Omental fat pad (tissue), 4 donors: ENCODE measurements around the gene EPHA2. TPM values are rescaled to one million over a fixed set of nuclear protein-coding genes. Genes with fewer than 3 reads are reported as not detected.

Experiments used
- ATAC-seq: fragments of 150-250 bp; one replicate; pipeline ENCODE4 v1.9.1; 2016; ENCODE audit warnings: mild to moderate bottlenecking, moderate library complexity; ENCODE audit not compliant: low FRiP score
- DNase-seq: peaks from one replicate; pipeline ENCODE4 v3.0.0-alpha.2; 2019; ENCODE audit warnings: low spot score
- total RNA-seq, 4 donors: library from RNA; depleted of rRNA; stranded (reverse); fragments of >200 nt; gene quantifications; one replicate each; pipeline ENCODE4 v1.1.0, GENCODE V29; 2016
- TF ChIP-seq, protein P1 (sequence below), 3 donors: fragments of 450-650 bp; IDR thresholded peaks; one replicate each; pipeline ENCODE4 v1.5.1; 2016 to 2017; ENCODE audit warnings: antibody characterized with exemption in 3 of 3, mild to moderate bottlenecking in 3 of 3, moderate library complexity in 2 of 3

The EPHA2 gene
- total RNA-seq, 4 donors from 2014 or later: 15.3 to 41.8 (median 28.6) TPM

DNA sequence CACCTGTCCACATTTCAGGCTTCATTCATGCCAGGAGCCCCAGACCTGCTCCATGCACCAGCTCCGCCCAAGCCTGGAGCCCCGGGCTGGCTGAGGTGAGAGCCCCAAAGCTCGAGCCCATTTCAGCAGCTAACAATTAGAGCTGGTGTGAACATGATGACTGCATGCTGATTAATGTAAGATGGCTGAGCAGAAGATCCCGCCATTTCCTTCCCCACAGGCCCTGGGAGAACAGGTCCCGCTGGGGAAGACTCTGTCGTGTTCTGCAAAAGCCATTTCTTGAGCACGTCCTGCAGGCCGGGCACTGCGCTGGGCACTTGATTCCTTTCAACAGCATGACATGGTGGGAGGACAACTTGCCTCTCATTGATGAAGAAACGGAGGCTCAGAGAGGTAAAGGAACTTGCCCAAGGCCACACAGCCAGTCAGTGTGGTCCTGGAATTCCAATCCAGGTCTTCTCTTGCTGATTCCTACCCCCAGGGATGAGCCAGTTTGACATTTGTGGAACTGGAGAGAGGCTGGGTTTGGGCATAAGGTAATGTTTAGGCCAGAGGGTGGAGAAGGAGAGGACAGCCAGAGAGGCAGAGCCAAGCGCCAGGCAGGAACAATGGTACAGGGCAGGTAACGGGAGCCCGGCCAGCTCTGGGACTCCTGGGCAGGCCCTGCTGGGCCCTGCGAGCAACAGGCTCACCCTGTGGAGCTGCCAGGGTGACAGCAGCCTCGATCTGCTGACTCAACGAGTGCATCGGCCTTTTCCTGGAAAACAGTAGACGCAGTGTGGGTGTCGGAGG lies 28.1 kb upstream of the EPHA2 start:
- ATAC-seq: no peak
- DNase-seq: no peak
- TF ChIP-seq, protein P1, sequence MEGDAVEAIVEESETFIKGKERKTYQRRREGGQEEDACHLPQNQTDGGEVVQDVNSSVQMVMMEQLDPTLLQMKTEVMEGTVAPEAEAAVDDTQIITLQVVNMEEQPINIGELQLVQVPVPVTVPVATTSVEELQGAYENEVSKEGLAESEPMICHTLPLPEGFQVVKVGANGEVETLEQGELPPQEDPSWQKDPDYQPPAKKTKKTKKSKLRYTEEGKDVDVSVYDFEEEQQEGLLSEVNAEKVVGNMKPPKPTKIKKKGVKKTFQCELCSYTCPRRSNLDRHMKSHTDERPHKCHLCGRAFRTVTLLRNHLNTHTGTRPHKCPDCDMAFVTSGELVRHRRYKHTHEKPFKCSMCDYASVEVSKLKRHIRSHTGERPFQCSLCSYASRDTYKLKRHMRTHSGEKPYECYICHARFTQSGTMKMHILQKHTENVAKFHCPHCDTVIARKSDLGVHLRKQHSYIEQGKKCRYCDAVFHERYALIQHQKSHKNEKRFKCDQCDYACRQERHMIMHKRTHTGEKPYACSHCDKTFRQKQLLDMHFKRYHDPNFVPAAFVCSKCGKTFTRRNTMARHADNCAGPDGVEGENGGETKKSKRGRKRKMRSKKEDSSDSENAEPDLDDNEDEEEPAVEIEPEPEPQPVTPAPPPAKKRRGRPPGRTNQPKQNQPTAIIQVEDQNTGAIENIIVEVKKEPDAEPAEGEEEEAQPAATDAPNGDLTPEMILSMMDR (IDR thresholded peaks at IDR 0.05): no peak

DNA sequence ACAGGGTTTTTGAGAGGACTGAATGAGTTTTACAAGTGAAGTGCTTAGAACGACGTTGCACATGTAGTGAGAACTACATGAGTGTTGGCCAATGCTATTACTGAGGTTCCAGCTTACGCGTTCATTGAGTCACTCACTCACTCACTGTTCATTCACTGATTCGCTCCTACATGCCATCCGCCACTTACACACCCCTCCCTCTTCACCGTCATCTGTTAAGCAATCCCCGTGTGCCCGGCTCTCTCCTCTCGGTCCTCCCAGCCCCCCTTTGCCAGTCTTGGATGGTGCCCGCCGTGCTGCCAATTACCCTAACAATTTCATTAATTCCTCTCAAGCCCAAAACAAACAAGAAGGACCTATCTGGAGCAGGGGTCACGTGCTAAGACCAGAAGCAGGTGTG lies 27.3 kb upstream of the EPHA2 start:
- peak; percentile 72 for ATAC-seq
- DNase-seq: no peak

DNA sequence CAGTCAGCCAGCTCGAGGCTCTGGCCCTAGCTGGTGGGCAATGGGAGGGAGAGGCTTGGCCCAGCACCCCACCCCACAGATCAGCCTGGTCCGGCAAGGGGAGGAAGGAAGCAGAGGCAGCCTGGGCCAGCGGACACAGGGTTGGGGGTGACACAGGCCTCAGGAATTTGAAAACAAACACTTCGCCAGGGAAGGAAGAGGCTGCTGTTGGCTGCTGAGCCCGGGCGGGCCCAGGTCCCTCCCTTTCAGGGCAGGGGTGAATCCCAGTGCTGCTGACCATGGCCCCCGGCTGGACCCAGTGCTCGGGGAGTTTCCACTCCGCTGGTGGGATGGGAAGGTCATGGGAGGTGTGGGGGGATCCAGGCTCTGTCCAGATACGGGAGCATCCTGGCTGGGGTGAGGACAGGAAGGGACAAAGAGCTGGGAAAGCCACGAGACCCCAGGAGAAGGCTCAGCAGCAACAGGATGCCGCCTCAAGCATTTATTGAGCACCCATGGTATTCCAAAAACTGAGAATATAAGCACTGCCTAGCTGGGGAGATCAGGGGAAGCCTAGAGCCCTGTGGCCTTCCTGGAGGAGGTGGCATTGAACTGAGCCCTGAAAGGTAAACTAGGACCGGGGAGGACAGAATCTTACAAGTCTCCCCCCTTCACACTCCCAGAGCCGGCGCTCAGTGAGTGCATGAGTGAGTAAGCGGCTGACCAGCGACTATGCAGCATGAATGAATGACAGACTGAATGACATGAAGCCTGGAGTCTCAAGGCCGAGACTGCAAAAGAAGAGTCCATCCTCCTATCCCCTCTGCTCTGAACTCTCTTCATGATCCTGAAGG lies 26.2 kb upstream of the EPHA2 start:
- peak; percentile 48 for DNase-seq
- TF ChIP-seq, protein P1 (IDR thresholded peaks at IDR 0.05): no peak
- peak; percentile 89 for ATAC-seq

More for the DNA sequence above, 27.3 kb upstream of the EPHA2 start:
- TF ChIP-seq, protein P1 (IDR thresholded peaks at IDR 0.05): no peak

DNA sequence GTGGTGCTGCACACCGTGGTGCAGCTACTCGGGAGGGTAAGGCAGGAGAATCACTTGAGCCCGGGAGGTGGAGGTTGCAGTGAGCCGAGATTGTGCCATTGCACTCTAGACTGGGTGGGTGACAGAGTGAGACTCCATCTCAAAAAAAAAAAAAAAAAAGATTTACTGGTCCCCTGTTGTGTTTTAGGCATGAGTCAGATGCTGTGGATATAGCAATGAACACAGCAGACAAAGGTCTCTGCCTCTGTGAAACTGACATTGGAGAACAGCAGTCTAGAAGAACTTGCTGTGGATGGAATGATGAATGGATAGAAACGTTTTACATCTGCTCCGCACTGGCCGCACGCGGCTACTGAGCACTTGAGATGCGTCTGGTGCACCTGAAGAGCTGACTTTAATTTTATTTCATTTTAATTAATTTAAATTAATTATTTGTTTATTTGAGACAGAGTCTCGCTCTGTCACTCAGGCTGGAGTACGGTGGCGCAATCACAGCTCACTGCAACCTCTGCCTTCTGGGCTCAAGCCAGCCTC lies 24.5 kb upstream of the EPHA2 start:
- no peak for DNase-seq
- no peak for ATAC-seq
- TF ChIP-seq, protein P1 (IDR thresholded peaks at IDR 0.05): no peak

DNA sequence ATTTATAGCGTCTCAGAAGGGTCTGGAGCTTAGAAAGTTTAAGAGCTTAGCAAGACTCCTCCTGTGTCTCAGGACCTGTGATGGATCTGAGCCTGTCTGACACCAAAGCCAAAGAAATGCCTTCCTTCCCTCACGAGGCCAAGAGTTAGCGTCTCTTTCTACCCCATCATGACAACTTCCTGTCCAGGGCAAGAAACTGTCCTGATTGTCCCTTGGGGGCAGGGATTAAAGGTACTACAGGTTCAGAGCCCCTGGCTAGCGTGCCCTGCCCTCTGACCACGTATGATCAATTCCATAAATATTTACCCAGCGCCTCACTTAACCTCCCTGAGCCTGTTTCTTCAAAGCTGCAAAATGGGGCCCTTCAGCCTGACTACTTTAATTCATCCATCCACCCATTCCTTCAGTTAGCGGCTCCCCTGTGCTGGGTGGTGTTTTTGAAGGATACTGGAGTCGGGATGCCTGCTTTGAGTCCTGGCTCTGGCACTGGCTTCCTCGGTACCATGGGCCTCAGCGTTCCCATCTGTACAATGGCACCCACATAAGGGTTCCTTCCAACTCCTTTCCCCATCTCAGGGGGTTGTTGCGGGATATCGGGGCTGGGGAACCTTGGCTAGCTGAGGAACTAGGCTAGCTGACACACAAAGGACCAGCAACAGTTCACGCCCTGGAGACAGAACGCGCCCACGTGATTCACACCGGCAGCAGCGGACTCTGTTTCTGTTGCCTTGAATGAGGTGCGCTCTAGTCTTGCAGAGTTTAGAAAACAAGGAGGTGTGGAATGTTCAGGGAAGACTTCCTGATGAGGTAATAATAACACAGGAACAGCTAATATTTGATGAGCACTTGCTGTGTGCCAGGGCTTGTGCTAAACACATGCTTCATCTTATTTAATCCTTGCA lies 23.0 kb upstream of the EPHA2 start:
- ATAC-seq (no peak), DNase-seq (no peak)
- TF ChIP-seq, protein P1 (IDR thresholded peaks at IDR 0.05): no peak

DNA sequence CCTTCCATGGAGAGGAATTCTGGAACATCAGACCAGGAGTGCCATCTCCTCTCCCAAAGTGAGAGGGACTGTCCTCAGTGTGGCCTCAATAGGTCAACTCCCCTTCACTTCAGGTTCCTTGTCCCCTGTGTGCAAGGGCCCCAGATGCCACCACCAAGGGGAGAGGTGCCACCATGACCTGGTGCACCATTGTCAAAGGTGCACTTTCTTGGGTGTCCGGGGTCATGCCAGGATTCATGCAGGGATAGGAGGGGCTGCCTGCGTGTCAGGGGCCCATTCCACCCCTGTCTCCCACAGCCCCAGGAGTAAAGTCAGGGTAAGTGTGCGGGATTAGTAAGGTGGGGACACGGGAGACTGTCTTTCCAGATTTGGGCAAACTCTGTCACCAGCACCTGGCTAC lies 21.4 kb upstream of the EPHA2 start:
- ATAC-seq (no peak), DNase-seq (no peak)

More for the DNA sequence above, 21.4 kb upstream of the EPHA2 start:
- TF ChIP-seq, protein P1 (IDR thresholded peaks at IDR 0.05): no peak
